H1 (cell line): Measurements from ENCODE around the gene TRNP1. TPM values are rescaled to one million over a fixed set of nuclear protein-coding genes. Genes with fewer than 3 reads are reported as not detected.

Experiments
- CTCF ChIA-PET: fragments of 300-600 bp; sonication (Branson Sonifier 250); formaldehyde crosslinking; loops from one replicate; lab custom pipeline; 2021; ENCODE audit not compliant: partially characterized antibody; lab: Charles Lee
- POLR2A ChIA-PET: fragments of 300-600 bp; sonication (Branson Sonifier 250); formaldehyde crosslinking; loops from one replicate; lab custom pipeline; 2021; ENCODE audit warnings: inconsistent platforms; ENCODE audit not compliant: partially characterized antibody; lab: Charles Lee
- DNase-seq, 2 experiments: peaks; one replicate each; pipeline versions ENCODE4 v3.0.0 to v3.0.0-alpha.2; 2010 to 2022; ENCODE audit warnings: low spot score in 2 of 2, low read depth in 1 of 2, mixed read lengths in 1 of 2
- FAIRE-seq: peaks from 2 replicates; lab custom pipeline; 2011; peaks lifted over from hg19 to GRCh38; lab: Jason Lieb, UNC
- H2AFZ ChIP-seq: 2 replicates; pipeline ENCODE4 v1.8.1; 2012; ENCODE audit warnings: low read length, inconsistent platforms
- H2AK5ac ChIP-seq: 2 replicates; pipeline ENCODE4 v1.6.1; 2013; ENCODE audit warnings: low read depth, low read length
- H2BK120ac ChIP-seq: replicated peaks from 2 replicates; pipeline ENCODE3; 2013; ENCODE audit warnings: low read depth, low read length, inconsistent platforms
- H2BK12ac ChIP-seq: 2 replicates; pipeline ENCODE4 v1.6.1; 2013; ENCODE audit warnings: low read depth, low read length
- H2BK15ac ChIP-seq: 2 replicates; pipeline ENCODE4 v1.6.1; 2013; ENCODE audit warnings: low read length
- H2BK20ac ChIP-seq: 2 replicates; pipeline ENCODE4 v1.6.1; 2013; ENCODE audit warnings: low read length
- H2BK5ac ChIP-seq: 2 replicates; pipeline ENCODE4 v1.6.1; 2013; ENCODE audit warnings: low read depth, low read length
- H3K14ac ChIP-seq: 2 replicates; pipeline ENCODE4 v1.6.1; 2013; ENCODE audit warnings: inconsistent platforms; ENCODE audit not compliant: insufficient read length
- H3K18ac ChIP-seq: 2 replicates; pipeline ENCODE4 v1.6.1; 2013; ENCODE audit warnings: low read length; ENCODE audit errors: extremely low read depth
- H3K23ac ChIP-seq: 2 replicates; pipeline ENCODE4 v1.6.1; 2013; ENCODE audit warnings: inconsistent platforms; ENCODE audit not compliant: insufficient read length
- H3K23me2 ChIP-seq: 2 replicates; pipeline ENCODE4 v1.6.1; 2013; ENCODE audit warnings: low read depth, low read length
- H3K27ac ChIP-seq: 2 replicates; pipeline ENCODE4 v1.6.1; 2011; ENCODE audit warnings: low read depth, low read length, inconsistent platforms
- H3K27me3 ChIP-seq, 4 experiments: replicated peaks in 1 of 4; 1 replicate in 1 of 4; 2 replicates in 3 of 4; pipeline versions ENCODE4 v1.6.1 to v1.8.1; 2011 to 2013; ENCODE audit warnings: low read length in 3 of 4, mild to moderate bottlenecking in 3 of 4, inconsistent platforms in 2 of 4, mixed read lengths in 2 of 4, moderate library complexity in 1 of 4; ENCODE audit not compliant: control insufficient read depth in 3 of 4, insufficient read depth in 3 of 4; ENCODE audit errors: extremely low read depth in 1 of 4
- H3K36me3 ChIP-seq, 4 experiments: 2 replicates each; pipeline versions ENCODE4 v1.6.1 to v1.8.1; 2011 to 2013; ENCODE audit warnings: mild to moderate bottlenecking in 4 of 4, low read length in 3 of 4, moderate library complexity in 2 of 4, control low read depth in 1 of 4, inconsistent platforms in 1 of 4; ENCODE audit not compliant: insufficient read depth in 4 of 4, control insufficient read depth in 2 of 4
- H3K4ac ChIP-seq: replicated peaks from 2 replicates; pipeline ENCODE3; 2013; ENCODE audit warnings: low read length, low read depth, mixed read lengths, inconsistent platforms; ENCODE audit not compliant: insufficient read length
- H3K4me1 ChIP-seq, 4 experiments: replicated peaks in 1 of 4; 1 replicate in 1 of 4; 2 replicates in 3 of 4; pipeline versions ENCODE4 v1.6.1 to v1.8.1; 2011 to 2013; ENCODE audit warnings: low read length in 3 of 4, inconsistent platforms in 2 of 4, mixed read lengths in 1 of 4; ENCODE audit not compliant: insufficient read depth in 4 of 4, control insufficient read depth in 3 of 4
- H3K4me2 ChIP-seq, 2 experiments: 2 replicates each; pipeline versions ENCODE4 v1.6.1 to v1.8.1; 2011 to 2013; ENCODE audit warnings: low read depth in 2 of 2, low read length in 2 of 2, control low read depth in 1 of 2, inconsistent platforms in 1 of 2, mild to moderate bottlenecking in 1 of 2; ENCODE audit not compliant: insufficient read depth in 1 of 2
- H3K4me3 ChIP-seq, 4 experiments: fragments of 200-600, 300-600 bp in 1 of 4; sonication (generic), shearing (Covaris generic), sonication (Bioruptor Twin) in 1 of 4; 2 replicates each; pipeline versions ENCODE4 v1.5.1 to v1.8.1; 2011 to 2016; ENCODE audit warnings: low read length in 4 of 4, low read depth in 3 of 4, control low read depth in 2 of 4, inconsistent platforms in 2 of 4, mild to moderate bottlenecking in 2 of 4, mixed read lengths in 1 of 4, moderate library complexity in 1 of 4; ENCODE audit not compliant: insufficient read depth in 2 of 4; ENCODE audit errors: extremely low read depth in 1 of 4
- H3K56ac ChIP-seq: replicated peaks from 2 replicates; pipeline ENCODE3; 2013; ENCODE audit warnings: low read depth, mild to moderate bottlenecking, mixed read lengths, low read length, inconsistent platforms; ENCODE audit not compliant: insufficient read length
- H3K79me1 ChIP-seq: 2 replicates; pipeline ENCODE4 v1.6.1; 2013; ENCODE audit warnings: low read depth, low read length, control low read depth
- H3K79me2 ChIP-seq, 2 experiments: 2 replicates each; pipeline versions ENCODE4 v1.6.1 to v1.8.1; 2012 to 2013; ENCODE audit warnings: low read length in 2 of 2, mild to moderate bottlenecking in 2 of 2, inconsistent platforms in 1 of 2; ENCODE audit not compliant: insufficient read depth in 2 of 2, control insufficient read depth in 1 of 2
- H3K9ac ChIP-seq, 4 experiments: replicated peaks in 1 of 4; 1 replicate in 1 of 4; 2 replicates in 3 of 4; pipeline versions ENCODE4 v1.6.1 to v1.8.1; 2011 to 2013; ENCODE audit warnings: low read depth in 3 of 4, low read length in 3 of 4, control low read depth in 2 of 4, mild to moderate bottlenecking in 2 of 4, moderate library complexity in 2 of 4, inconsistent platforms in 1 of 4; ENCODE audit errors: extremely low read depth in 1 of 4
- H3K9me3 ChIP-seq, 2 experiments: 2 replicates each; pipeline versions ENCODE4 v1.6.1 to v1.8.1; 2012 to 2013; ENCODE audit warnings: mild to moderate bottlenecking in 2 of 2, moderate library complexity in 2 of 2, control low read depth in 1 of 2, inconsistent platforms in 1 of 2, low read depth in 1 of 2, low read length in 1 of 2, mixed read lengths in 1 of 2; ENCODE audit not compliant: insufficient read depth in 2 of 2
- H4K20me1 ChIP-seq, 2 experiments: replicated peaks in 1 of 2; 2 replicates each; pipeline versions ENCODE3 to v1.8.1; 2011 to 2013; ENCODE audit warnings: inconsistent platforms in 2 of 2, low read length in 2 of 2, mild to moderate bottlenecking in 1 of 2; ENCODE audit not compliant: insufficient read depth in 2 of 2, control insufficient read depth in 1 of 2
- H4K5ac ChIP-seq: 2 replicates; pipeline ENCODE4 v1.6.1; 2013; ENCODE audit warnings: low read length, low read depth, mixed read lengths, inconsistent platforms; ENCODE audit not compliant: insufficient read length
- H4K8ac ChIP-seq: 2 replicates; pipeline ENCODE4 v1.8.0; 2013; ENCODE audit warnings: mild to moderate bottlenecking, moderate library complexity, low read length, inconsistent platforms; ENCODE audit not compliant: insufficient read depth; ENCODE audit errors: extremely low read depth
- H4K91ac ChIP-seq: replicated peaks from 2 replicates; pipeline ENCODE3; 2013; ENCODE audit warnings: low read length, mixed read lengths, inconsistent platforms; ENCODE audit not compliant: insufficient read length
- CEBPB ChIP-seq: IDR thresholded peaks from 2 replicates; pipeline ENCODE4 v1.6.1; 2012; ENCODE audit warnings: low read depth, low read length
- KDM5A ChIP-seq: fragments of 200-600 bp; IDR thresholded peaks from 2 replicates; pipeline ENCODE4 v1.7.1; 2012; ENCODE audit warnings: mild to moderate bottlenecking, low read length, inconsistent platforms, mixed read lengths
- NANOG ChIP-seq: IDR thresholded peaks from 2 replicates; pipeline ENCODE4 v1.6.1; 2011; ENCODE audit warnings: low read length, low read depth, mild to moderate bottlenecking, inconsistent platforms; ENCODE audit not compliant: insufficient read depth, poor library complexity, severe bottlenecking
- POLR2AphosphoS5 ChIP-seq: IDR thresholded peaks from 2 replicates; pipeline ENCODE4 v1.6.1; 2011; ENCODE audit warnings: low read depth, low read length
- RAD21 ChIP-seq, 2 experiments: IDR thresholded peaks in 1 of 2; conservative IDR thresholded peaks in 1 of 2; 2 replicates each; pipeline ENCODE4 v1.6.1; 2011; ENCODE audit warnings: low read depth in 2 of 2, low read length in 2 of 2, improper control_type of control experiment in 1 of 2, inconsistent platforms in 1 of 2, mild to moderate bottlenecking in 1 of 2, moderate library complexity in 1 of 2
- RBBP5 ChIP-seq: IDR thresholded peaks from 2 replicates; pipeline ENCODE4 v1.7.1; 2012; ENCODE audit warnings: low read depth, mild to moderate bottlenecking, inconsistent platforms, low read length, moderate library complexity, borderline replicate concordance
- RXRA ChIP-seq: IDR thresholded peaks from 2 replicates; pipeline ENCODE4 v1.6.1; 2011; ENCODE audit warnings: low read depth, mild to moderate bottlenecking, low read length, moderate library complexity; ENCODE audit not compliant: insufficient read depth
- SP1 ChIP-seq: IDR thresholded peaks from 2 replicates; pipeline ENCODE4 v1.6.1; 2011; ENCODE audit warnings: low read depth, low read length
- TAF1 ChIP-seq: IDR thresholded peaks from 2 replicates; pipeline ENCODE4 v1.6.1; 2011; ENCODE audit warnings: mild to moderate bottlenecking, low read depth, low read length
- WGBS, 2 experiments: shearing (Covaris generic) in 1 of 2; methylation state at CpG; one replicate each; pipeline versions ENCODE4 v1.1.6 to v1.1.7; 2013 to 2015; ENCODE audit warnings: low lambda C conversion rate in 2 of 2, mixed read lengths in 2 of 2, inconsistent platforms in 1 of 2, low coverage in 1 of 2, missing lambda C conversion rate in 1 of 2; ENCODE audit not compliant: insufficient replicate concordance in 2 of 2, insufficient coverage in 1 of 2, insufficient read length in 1 of 2; ENCODE audit errors: extremely low coverage in 1 of 2, missing lambda C conversion rate in 1 of 2; 5-methylcytosine and 5-hydroxymethylcytosine counted together
- polyA plus RNA-seq, 7 experiments: library from polyadenylated mRNA; depleted of rRNA in 3 of 7; stranded (reverse) in 5 of 7; unstranded in 2 of 7; fragments of >200 nt in 5 of 7; fragments of 200-250 nt in 2 of 7; gene quantifications; 1 replicate in 5 of 7; 2 replicates in 1 of 7; 4 replicates in 1 of 7; pipeline versions ENCODE4 v1.2.1 to v1.2.3, GENCODE V29; 2011 to 2013; ENCODE audit warnings: missing spikeins in 2 of 7, mixed read lengths in 2 of 7
- total RNA-seq: library from RNA; stranded (reverse); fragmentation: NEBNext Ultra II Directional; extraction: Animal tissue kit (Norgen Biotek cat#: 25700); gene quantifications from 2 replicates; pipeline ENCODE4 v1.2.1, GENCODE V29; 2021
- TF ChIP-seq, protein P1 (sequence below): IDR thresholded peaks from 2 replicates; pipeline ENCODE4 v1.6.1; 2012; ENCODE audit warnings: inconsistent platforms

Gene TRNP1
- total and polyA plus RNA-seq, 2 of the 8 experiments (the other 6 are each of a cell fraction or from before 2014, with no cell fraction given), result 51.7 to 102 TPM

DNA sequence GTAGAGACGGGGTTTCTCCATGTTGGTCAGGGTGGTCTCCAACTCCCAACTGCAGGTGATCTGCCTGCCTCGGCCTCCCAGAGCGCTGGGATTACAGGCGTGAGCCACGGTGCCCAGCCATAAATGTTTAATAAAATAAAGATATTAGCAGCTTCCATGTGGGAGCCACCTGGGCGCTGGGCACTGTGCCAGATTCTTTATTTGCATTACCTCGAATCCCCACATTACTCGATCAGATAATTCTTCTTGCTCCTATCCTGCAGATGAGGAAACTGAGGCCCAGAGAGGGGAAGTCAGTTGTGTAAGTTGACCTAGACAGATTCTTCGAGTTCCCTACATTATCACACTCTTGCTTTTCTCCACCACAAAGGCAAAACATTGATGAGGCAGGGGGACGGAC is 44.0 kb downstream of the TRNP1 start:
- 85% methylated on average over 10 of the region's 10 CpGs; no CpG with 5 or more reads in 1 of the 2 experiments for WGBS, 2 experiments
- H3K79me1 ChIP-seq, result no peaks in the 10 kb centered on the region
- no peak overlapping the region for H3K18ac ChIP-seq
- no peaks in the 10 kb centered on the region for H3K79me2 ChIP-seq
- no peaks in the 10 kb centered on the region for H3K36me3 ChIP-seq
- ChIA-PET CTCF (interaction anchor here (1.1 to 26.4 kb wide), 9 partner anchors 7 to 319 kb away, joined by 3 to 790 read pairs (median 5); partner anchors contain the start of genes TENT5B and TRNP1), POLR2A (interaction anchor here (1.2 to 58.9 kb wide), 4 partner anchors 8 to 117 kb away, joined by 3 to 1829 read pairs (median 4); partner anchors contain the start of genes TENT5B and TRNP1)
- DNase-seq (no peak), FAIRE-seq (no peak)
- H3K9ac ChIP-seq, result no peak overlapping the region
- H3K27me3 ChIP-seq, result no peaks in the 10 kb centered on the region
- no peak overlapping the region for H4K91ac ChIP-seq
- peaks cover 0 to 18% (median 6%) of the 10 kb centered on the region in 4 experiments; a peak in 4 of 7 replicates for H3K4me1 ChIP-seq
- H3K4ac ChIP-seq, result no peak overlapping the region
- no peak overlapping the region for H3K4me2 ChIP-seq
- no peak overlapping the region for H2BK120ac ChIP-seq
- H2BK5ac ChIP-seq, result no peak overlapping the region
- H3K27ac ChIP-seq, result no peak overlapping the region
- H3K4me3 ChIP-seq, result no peak overlapping the region
- no peak overlapping the region for H3K23ac ChIP-seq
- H2AK5ac ChIP-seq, result no peak overlapping the region
- H4K5ac ChIP-seq, result no peak overlapping the region
- H2BK15ac ChIP-seq, result no peak overlapping the region
- H4K20me1 ChIP-seq, result no peaks in the 10 kb centered on the region
- H4K8ac ChIP-seq, result no peak overlapping the region; the same call in 1 of the 2 replicates
- H3K56ac ChIP-seq, result no peak overlapping the region
- H3K9me3 ChIP-seq, result no peaks in the 10 kb centered on the region
- H2BK20ac ChIP-seq, result peak overlapping the region; percentile 5; the same call in 1 of the 2 replicates
- no peak overlapping the region for H2AFZ ChIP-seq
- H3K23me2 ChIP-seq, result no peaks in the 10 kb centered on the region
- H2BK12ac ChIP-seq, result peak overlapping the region; percentile 52; the same call in 1 of the 2 replicates
- H3K14ac ChIP-seq, result no peak overlapping the region
- TF ChIP-seq, protein P1, sequence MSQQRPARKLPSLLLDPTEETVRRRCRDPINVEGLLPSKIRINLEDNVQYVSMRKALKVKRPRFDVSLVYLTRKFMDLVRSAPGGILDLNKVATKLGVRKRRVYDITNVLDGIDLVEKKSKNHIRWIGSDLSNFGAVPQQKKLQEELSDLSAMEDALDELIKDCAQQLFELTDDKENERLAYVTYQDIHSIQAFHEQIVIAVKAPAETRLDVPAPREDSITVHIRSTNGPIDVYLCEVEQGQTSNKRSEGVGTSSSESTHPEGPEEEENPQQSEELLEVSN, result no peak
- TF ChIP-seq RXRA (no peak), TAF1 (no peak), NANOG (no peak), POLR2AphosphoS5 (no peak), CEBPB (no peak), RAD21 (IDR thresholded peaks at IDR 0.05 in 1 of 2, conservative IDR thresholded peaks at IDR 0.05 in 1 of 2; ENCODE audit: low read depth in 2 of 2, low read length in 2 of 2) (no peak), KDM5A (no peak), RBBP5 (no peak), SP1 (no peak)
